C4-2B (cell line): Measurements from ENCODE around the gene DDX18.

ENCODE experiments used
- CTCF ChIP-seq: fragments of 450-650 bp; conservative IDR thresholded peaks from 2 replicates; pipeline ENCODE4 v1.5.1; 2017; ENCODE audit warnings: mild to moderate bottlenecking
- ZFX ChIP-seq: fragments of 450-650 bp; IDR thresholded peaks from 2 replicates; pipeline ENCODE4 v1.6.1; 2017

GRCh38 chr2:117776888-117777287, 37.6 kb upstream of the DDX18 start:
- TF ChIP-seq CTCF = no peak
- no peak for TF ChIP-seq ZFX
